Parathyroid adenoma (tissue), 2 donors: ENCODE results near the gene RANBP10.

Experiments
- H2AFZ ChIP-seq: fragments of 300-600 bp; sonication (generic); one replicate; pipeline ENCODE4 v1.7.0; 2017; ENCODE audit warnings: antibody characterized with exemption, mild to moderate bottlenecking
- H3K27ac ChIP-seq: fragments of 300-600 bp; sonication (generic); one replicate; pipeline ENCODE4 v1.7.0; 2017
- H3K27me3 ChIP-seq: fragments of 300-600 bp; sonication (generic); one replicate; pipeline ENCODE4 v1.7.0; 2017; ENCODE audit warnings: low read length; ENCODE audit not compliant: control insufficient read depth, insufficient read depth
- H3K36me3 ChIP-seq: fragments of 300-600 bp; sonication (generic); one replicate; pipeline ENCODE4 v1.7.0; 2017; ENCODE audit warnings: low read length; ENCODE audit not compliant: control insufficient read depth, insufficient read depth
- H3K4me1 ChIP-seq: fragments of 300-600 bp; sonication (generic); one replicate; pipeline ENCODE4 v1.7.0; 2017; ENCODE audit warnings: control low read depth
- H3K4me2 ChIP-seq: fragments of 300-600 bp; sonication (generic); one replicate; pipeline ENCODE4 v1.7.0; 2017; ENCODE audit warnings: low read length
- H3K4me3 ChIP-seq: fragments of 300-600 bp; sonication (generic); one replicate; pipeline ENCODE4 v1.7.0; 2017; ENCODE audit warnings: low read depth, low read length
- H3K79me2 ChIP-seq: fragments of 300-600 bp; sonication (generic); one replicate; pipeline ENCODE4 v1.7.0; 2017; ENCODE audit warnings: control low read depth
- H3K9ac ChIP-seq: fragments of 300-600 bp; sonication (generic); one replicate; pipeline ENCODE4 v1.7.0; 2017; ENCODE audit warnings: mild to moderate bottlenecking
- H3K9me3 ChIP-seq: fragments of 300-600 bp; sonication (generic); one replicate; pipeline ENCODE4 v1.7.0; 2017; ENCODE audit warnings: low read length; ENCODE audit not compliant: control insufficient read depth
- CTCF ChIP-seq: fragments of 300-600 bp; sonication (generic); IDR thresholded peaks from one replicate; pipeline ENCODE4 v1.7.0; 2017; ENCODE audit warnings: antibody characterized with exemption, mild to moderate bottlenecking
- donor health status: primary hyperparathyroidism.

Gene RANBP10

GRCh38 chr16:67806428-67807147 is at the start of gene RANBP10, which contains the start of gene TSNAXIP1:
Gene RANBP10, minus strand, starts transcription at chr16:67806560. Its CDS starts 24 bp downstream, at chr16:67806536.
Gene TSNAXIP1, plus strand, starts transcription at chr16:67806889. Its CDS starts 261 bp downstream, at chr16:67807150.
- no peak for TF ChIP-seq CTCF
- Histone ChIP-seq H3K27ac (peak within 1 kb of the TSS; percentile 68), H3K4me2 (peak within 1 kb of the TSS; percentile 92), H3K79me2 (peaks cover 43% of the 10 kb centered on the region), H2AFZ (peak within 1 kb of the TSS; percentile 100), H3K36me3 (no peaks in the 10 kb centered on the region), H3K27me3 (no peaks in the 10 kb centered on the region), H3K4me3 (peak within 1 kb of the TSS; percentile 100), H3K9ac (peak within 1 kb of the TSS; percentile 96), H3K4me1 (peaks cover 4% of the 10 kb centered on the region), H3K9me3 (no peaks in the 10 kb centered on the region)

GRCh38 chr16:67855789-67856188 is 49.4 kb upstream of the RANBP10 start:
- Histone ChIP-seq H3K4me3 (no peak overlapping the region), H3K9me3 (no peaks in the 10 kb centered on the region), H2AFZ (no peak overlapping the region), H3K4me1 (peaks cover 14% of the 10 kb centered on the region), H3K4me2 (no peak overlapping the region), H3K9ac (no peak overlapping the region), H3K36me3 (no peaks in the 10 kb centered on the region), H3K27ac (no peak overlapping the region), H3K79me2 (peaks cover 73% of the 10 kb centered on the region), H3K27me3 (no peaks in the 10 kb centered on the region)
- no peak for TF ChIP-seq CTCF

GRCh38 chr16:67853670-67854069 is 47.3 kb upstream of the RANBP10 start:
- peaks cover 14% of the 10 kb centered on the region for H3K4me1 ChIP-seq

GRCh38 chr16:67848118-67848517 is 41.8 kb upstream of the RANBP10 start:
- peaks cover 20% of the 10 kb centered on the region for H3K4me1 ChIP-seq
- H3K79me2 ChIP-seq, result peaks cover 56% of the 10 kb centered on the region
- no peak overlapping the region for H3K9ac ChIP-seq
- H3K27me3 ChIP-seq, result no peaks in the 10 kb centered on the region
- no peak overlapping the region for H3K27ac ChIP-seq
- H3K9me3 ChIP-seq, result no peaks in the 10 kb centered on the region
- peak overlapping the region; percentile 83 for H3K4me3 ChIP-seq
- no peaks in the 10 kb centered on the region for H3K36me3 ChIP-seq
- no peak for TF ChIP-seq CTCF
- peak overlapping the region; percentile 96 for H3K4me2 ChIP-seq
- no peak overlapping the region for H2AFZ ChIP-seq

More at GRCh38 chr16:67853670-67854069, 47.3 kb upstream of the RANBP10 start:
- no peaks in the 10 kb centered on the region for H3K27me3 ChIP-seq
- peaks cover 77% of the 10 kb centered on the region for H3K79me2 ChIP-seq
- H2AFZ ChIP-seq, result no peak overlapping the region
- no peaks in the 10 kb centered on the region for H3K9me3 ChIP-seq
- no peak overlapping the region for H3K4me2 ChIP-seq
- H3K4me3 ChIP-seq, result no peak overlapping the region
- no peak for TF ChIP-seq CTCF
- no peaks in the 10 kb centered on the region for H3K36me3 ChIP-seq
- no peak overlapping the region for H3K27ac ChIP-seq
- H3K9ac ChIP-seq, result no peak overlapping the region
